Embryonic facial prominence (tissue), 1 donor: ENCODE measurements around the gene RNU6-9.

Source experiments
- DNase-seq: peaks from one replicate; pipeline ENCODE4 v3.0.0-alpha.2; 2016; ENCODE audit errors: extremely low spot score

The RNU6-9 gene

DNA sequence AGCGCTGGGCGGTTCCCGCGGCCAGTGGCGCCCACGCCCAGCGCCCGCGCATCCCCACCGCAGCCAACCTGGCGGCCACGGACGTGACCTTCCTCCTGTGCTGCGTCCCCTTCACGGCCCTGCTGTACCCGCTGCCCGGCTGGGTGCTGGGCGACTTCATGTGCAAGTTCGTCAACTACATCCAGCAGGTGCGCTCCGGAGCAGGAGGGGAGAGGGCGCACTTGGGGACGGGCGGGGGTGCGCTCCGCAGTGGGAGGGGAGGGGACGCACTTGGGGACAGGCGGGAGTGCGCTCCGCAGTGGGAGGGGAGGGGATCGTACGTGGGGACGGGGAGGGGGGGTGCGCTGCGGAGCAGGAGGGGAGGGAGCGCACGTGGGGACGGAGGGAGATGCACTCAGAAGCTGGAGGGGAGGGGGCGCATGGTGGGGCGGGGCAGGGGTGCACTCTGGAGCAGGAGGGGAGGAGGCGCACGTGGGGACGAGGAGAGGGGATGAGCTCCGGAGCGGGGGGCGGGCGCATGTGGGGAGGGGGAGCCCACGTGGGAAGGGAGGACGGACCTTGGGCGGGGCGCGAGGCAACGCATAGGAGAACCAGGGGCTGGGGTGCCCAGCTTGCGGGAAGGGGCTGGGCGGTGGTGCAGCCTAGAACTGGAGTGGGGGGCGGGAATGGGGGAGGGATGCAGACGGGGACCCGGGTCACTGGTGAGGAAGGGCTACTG lies 25.4 kb downstream of the RNU6-9 start:
- DNase-seq: no peak

DNA sequence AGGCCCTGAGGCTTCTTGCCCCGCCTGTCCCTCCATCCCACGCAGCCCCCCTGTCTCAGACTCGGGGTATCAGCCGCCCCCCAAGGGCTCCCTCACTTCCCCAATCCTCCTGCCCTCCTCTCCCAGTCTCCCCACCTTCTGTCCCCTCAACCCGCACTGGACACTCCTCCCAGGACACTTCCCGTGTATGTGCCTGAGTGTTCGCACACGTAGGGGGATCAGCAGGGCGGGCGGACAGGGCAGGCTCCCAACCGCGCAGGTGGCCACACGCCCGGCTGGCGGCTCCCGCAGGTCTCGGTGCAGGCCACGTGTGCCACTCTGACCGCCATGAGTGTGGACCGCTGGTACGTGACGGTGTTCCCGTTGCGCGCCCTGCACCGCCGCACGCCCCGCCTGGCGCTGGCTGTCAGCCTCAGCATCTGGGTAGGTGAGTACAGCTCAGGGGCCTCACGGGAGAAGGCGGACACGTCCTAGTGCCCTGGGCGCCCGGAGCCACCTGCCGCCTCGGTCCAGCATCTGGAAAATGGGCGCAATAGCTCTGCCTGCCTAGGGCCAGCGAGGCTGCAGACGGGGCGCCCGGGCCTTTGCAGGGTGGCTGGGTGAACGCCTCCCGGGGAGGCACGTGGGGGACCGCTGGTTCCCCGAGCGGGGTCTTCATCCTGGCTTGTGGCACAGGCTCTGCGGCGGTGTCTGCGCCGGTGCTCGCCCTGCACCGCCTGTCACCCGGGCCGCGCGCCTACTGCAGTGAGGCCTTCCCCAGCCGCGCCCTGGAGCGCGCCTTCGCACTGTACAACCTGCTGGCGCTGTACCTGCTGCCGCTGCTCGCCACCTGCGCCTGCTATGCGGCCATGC lies 26.1 kb downstream of the RNU6-9 start:
- no peak for DNase-seq

DNA sequence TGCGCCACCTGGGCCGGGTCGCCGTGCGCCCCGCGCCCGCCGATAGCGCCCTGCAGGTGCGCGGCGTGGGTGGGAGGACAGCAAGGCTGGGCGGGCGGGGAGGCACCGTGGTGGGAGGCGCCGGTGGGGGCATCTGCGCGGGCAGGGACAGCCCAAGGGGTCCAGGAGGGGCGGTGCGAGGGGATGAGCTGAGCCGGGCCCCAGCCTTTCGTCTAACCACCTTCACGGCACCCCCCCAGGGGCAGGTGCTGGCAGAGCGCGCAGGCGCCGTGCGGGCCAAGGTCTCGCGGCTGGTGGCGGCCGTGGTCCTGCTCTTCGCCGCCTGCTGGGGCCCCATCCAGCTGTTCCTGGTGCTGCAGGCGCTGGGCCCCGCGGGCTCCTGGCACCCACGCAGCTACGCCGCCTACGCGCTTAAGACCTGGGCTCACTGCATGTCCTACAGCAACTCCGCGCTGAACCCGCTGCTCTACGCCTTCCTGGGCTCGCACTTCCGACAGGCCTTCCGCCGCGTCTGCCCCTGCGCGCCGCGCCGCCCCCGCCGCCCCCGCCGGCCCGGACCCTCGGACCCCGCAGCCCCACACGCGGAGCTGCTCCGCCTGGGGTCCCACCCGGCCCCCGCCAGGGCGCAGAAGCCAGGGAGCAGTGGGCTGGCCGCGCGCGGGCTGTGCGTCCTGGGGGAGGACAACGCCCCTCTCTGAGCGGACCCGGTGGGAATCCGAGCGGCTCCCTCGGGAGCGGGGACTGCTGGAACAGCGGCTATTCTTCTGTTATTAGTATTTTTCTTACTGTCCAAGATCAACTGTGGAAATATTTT lies 27.0 kb downstream of the RNU6-9 start:
- DNase-seq: no peak

DNA sequence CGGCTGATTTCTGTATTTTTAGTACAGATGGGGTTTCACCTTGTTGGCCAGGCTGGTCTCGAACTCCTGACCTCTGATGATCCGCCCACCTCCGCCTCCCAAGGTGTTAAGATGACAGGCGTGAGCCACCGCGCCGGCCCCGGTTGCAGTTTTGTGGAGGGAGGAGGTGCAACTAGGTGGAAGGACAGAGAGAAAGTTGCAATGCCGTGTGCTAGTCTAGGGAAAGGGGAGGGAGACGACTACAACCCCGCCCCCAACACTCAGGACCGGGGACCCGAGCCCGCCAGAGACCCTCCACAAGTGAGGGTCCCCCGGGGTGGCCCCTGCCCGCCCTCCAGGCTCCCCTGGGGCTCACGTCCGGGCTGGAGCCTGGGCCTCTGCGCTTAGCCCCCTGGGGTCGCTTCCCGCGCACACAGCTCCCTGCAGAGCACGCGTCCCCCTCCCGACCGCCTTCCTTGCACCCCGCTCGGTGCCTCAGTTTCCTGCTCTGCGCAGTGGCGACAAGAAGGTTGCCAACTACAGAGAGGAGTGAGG lies 31.3 kb downstream of the RNU6-9 start:
- DNase-seq: no peak

DNA sequence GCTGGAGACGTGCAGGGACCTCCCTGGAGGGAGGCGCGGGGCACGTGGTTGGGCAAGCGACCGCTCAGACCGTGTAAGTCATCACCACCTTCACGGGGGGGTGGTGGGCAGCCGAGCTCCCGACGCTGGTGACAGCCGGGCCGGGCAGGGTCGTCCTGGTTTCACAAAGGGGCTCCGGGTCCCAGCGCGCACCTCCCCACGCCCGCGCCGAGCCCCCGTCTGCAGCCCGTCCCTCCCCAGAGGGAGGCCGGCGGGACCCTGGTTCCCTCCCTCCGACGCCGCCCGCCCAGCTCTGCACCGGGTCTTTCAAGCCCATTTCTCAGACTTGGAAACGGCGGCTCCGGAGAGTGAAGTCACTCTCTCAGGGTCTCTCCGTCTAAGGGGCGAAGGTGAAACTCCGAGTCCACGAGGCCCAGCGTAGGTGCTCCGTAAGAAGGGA lies 31.8 kb downstream of the RNU6-9 start:
- DNase-seq: no peak

DNA sequence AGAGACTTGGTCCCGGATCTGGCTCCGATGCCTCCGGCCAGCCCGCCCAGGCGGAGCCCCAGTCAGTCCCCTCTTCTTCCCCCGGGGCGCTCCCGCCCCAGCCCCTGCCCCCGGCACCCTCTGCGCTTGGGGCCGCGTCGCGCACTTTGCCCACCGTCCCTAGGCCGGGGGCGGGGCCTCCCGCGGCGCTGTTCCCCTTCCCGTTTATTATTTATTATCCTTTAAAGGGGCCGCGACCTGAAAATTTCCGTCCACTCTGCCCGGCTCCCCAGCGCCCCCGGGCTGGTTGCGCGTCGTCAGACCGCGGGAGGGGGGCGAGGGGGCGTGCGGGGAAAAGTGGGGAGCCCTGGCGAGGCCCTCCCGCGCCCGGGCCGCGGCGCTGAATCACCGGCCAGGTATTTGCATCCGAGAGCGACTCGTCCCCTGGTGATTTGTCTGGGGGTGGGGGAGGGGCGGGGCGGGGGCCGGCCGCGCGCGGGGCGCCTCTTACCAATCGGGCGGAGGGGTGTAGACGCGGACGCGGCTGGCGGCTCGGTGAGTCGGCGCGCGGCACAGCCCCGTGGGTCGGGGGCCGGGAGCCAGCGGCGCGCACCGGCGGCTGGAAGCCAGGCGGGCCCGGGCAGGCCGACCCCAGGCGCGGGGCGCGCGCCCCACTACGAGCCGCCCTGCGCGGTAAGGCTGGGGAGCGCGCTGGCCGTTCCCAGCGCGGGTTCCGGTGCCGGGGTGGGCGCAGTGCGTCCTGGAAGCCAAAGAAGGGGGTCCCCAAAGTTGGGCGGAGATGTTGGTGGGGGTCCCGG lies 32.4 kb downstream of the RNU6-9 start, which contains the start of gene ARID3A:
ARID3A (plus strand) TSS at position 510 of the 797 bp plus-strand sequence. CDS start 3,494 bp downstream, outside the sequence.
- DNase-seq: peak; percentile 80

DNA sequence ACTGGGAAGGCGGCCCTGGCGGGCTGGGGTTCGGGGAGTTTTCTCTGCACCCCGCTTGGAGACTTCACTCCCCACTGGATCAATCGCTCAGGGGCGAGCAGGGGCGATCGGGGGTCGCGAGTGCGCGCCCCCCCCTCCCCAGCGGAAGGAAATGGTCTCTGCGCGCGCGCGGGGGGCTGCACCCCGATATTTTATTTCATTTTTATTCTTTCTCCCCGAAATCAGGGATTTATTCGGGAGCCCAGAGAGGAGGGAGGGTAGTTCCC lies 33.0 kb downstream of the RNU6-9 start:
- DNase-seq: no peak

DNA sequence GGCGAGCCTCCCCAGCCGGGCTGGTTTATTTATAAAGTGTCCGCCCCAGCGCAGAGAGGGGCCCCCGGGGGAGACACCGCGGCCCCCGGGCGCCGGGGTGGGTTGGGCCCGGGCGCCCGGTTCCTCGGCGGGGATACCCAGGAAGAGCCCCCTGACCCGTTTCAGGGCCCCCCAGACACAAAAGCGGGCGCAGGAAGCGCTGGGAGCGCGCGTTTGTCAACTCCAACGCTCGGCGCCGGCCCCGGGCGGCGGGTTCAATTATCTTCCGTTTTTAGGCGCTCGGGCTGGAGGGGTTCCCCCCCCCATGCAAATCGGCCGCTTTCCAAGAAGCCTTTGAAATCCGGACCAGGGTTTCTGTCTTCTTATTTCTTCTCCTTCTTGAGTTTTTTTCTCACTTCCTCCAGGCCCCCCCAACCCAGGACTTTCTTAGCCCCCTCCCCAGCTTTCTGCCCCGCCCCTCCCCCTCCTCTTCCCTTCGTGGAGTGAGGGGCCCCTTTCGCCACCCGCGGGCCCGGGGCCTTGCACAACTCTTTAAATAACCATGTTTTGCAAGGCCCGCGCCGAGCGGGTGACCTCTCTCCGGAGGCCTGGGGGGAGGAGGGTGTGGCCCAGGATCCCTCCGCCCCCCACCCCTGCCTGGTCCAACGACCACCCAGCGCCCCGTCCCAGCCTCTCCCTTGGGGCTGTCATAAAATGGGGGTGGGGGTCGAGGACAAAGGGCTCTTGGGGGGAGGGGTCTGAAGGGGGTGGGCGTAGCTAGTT lies 33.5 kb downstream of the RNU6-9 start:
- DNase-seq: no peak

DNA sequence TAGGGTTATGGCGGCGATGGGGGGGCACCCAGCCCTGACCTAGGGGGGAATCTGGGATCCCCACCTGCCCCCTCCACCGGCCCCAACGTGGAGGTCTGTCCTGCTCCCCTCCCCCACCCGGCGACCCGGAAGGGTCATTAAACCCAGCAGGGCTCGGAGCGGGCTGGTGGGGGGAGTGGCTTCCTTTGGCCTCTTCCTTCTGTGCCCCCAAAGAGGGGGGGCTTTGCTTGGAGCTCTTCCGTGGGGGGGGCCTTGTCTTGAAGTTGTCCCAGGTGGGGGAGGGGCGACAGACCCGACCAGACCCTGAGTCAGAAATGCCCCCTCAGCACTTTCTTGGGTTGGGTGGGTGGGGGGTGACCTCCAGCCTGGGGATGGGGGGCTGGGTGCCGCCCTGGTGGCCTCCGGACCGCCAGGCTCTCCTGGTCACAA lies 34.1 kb downstream of the RNU6-9 start:
- DNase-seq: no peak

DNA sequence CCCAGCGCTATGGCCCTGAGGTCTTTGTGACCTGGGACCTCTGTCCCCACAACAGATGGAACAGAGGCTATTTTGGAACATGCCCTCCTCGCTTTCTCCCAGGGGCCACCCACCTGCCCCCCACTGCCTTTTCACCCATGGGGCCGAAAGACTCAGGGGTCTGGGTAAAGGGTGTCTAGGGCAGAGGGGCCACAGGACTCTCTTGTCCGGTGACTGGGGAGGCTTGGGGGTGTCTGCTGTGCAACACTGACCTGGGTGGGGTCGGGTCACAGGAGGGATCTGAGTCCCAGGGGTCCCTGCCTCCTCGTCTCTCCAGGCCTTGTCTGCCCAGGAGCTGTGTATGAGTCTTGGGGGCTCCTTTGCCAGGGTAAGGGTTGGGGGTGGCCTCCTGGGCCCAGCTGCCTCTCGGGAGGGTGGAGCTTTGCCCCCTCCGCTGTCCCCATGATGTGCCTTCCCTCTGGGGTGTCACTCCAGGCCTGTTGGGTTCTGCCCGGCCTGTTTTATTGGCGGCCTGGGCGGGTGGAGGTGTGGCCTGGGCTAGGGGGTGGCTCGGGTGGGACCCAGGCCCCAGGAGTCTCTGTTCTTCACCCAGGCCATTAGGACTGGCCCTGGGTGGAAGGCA lies 34.6 kb downstream of the RNU6-9 start:
- no peak for DNase-seq

DNA sequence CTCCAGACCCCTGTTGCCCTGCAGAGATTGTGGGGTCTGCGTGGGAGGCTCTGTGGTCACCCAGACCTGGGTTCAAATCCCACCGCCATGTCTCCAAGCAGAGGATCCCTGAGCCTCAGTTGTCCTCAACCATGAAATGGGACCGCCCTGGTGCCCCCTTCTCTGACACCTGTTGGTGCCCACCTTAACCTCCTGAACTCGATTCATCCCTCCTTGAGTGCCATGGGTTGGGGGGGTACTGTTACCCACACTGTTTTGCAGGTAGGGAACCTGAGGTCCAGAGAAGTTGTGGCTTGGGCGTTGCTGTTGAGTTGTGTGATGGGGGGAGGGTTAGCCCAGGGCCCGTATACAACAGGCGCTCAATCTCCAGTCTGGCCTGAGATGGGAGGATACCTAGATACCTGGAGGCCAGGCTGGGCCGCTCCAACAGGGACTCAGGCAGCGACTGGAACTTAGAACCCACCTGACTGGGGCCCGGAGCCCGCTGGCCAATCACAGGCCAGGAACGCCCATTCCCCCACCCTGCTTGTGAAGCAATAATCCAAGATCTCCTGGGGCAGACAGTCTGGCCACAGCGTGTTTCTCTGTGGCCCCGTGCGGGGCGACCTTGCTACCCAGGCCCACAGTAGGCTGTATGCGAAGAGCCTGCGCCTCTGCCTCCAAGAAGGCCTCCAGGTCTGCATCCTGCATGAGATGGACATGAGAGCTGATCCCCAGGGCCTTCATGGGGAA lies 35.4 kb downstream of the RNU6-9 start:
- no peak for DNase-seq

DNA sequence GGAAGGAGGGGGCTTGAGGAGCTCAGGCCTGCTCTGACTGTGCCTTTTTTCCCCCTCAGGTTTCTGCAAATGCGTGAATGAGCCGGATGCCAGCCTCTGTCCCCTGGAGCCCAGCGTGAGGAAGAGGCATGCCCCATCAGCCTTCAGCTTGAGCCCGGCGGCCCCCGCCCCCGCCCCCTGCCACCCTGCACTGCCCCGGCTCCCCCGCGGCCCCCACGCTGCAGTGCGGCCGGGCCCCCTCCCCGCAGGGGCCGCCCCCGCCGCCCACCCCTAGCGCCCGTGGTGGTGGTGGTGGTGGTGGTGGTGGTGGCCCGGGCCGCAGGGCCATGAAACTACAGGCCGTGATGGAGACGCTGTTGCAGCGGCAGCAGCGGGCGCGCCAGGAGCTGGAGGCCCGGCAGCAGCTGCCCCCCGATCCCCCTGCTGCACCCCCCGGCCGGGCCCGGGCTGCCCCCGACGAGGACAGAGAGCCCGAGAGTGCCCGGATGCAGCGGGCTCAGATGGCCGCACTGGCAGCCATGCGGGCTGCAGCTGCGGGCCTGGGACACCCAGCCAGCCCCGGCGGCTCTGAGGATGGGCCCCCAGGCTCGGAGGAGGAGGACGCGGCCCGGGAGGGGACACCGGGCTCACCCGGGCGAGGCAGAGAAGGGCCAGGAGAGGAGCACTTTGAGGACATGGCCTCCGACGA lies 36.1 kb downstream of the RNU6-9 start:
- DNase-seq: no peak

DNA sequence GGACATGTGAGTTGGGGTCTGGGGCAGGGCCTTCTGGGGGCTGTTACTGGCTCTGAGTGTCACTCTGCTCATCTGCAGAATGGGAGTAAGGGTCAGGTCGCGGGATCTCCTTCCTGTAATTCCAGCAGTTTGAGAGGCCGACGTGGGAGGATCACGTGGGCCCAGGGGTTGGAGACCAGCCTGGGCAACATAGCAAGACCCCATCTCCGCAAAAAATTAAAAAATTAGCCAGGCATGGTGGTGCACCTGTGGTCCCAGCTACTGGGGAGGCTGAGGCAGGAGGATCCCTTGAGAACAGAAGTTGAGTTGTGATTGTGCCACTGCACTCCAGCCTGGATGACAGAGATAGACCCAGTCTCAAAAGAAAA lies 36.6 kb downstream of the RNU6-9 start:
- DNase-seq: no peak

DNA sequence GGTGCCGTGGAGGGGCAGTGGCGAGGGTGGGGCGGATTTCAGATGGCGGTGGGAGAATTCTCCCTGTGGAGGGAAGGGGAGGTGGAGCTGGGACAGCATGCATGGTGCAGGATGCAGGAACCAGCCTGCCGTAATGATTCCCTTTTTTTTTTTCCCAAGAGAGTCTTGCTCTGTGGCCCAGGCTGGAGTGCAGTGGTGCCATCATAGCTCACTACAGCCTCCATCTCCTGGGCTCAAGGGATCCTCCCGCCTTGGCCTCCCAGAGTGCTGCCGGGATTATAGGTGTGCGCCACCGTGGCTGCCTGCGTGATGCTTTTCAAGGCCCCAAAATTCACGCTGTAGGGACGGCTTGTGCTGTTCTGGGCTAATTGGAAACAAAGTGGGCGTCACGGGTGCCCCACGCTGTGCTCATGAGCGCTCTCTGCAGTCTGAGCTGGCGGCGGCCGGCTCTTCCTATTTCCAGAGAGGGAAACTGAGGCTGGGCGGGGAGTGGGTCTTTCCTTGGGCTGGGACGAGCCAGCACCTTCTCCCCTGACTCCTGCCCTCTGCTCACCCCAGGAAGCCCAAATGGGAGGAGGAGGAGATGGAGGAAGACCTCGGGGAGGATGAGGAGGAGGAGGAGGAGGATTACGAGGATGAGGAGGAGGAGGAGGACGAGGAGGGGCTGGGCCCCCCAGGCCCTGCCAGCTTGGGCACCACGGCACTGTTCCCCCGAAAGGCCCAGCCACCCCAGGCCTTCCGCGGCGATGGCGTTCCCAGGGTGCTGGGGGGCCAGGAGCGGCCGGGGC lies 38.8 kb downstream of the RNU6-9 start:
- no peak for DNase-seq

DNA sequence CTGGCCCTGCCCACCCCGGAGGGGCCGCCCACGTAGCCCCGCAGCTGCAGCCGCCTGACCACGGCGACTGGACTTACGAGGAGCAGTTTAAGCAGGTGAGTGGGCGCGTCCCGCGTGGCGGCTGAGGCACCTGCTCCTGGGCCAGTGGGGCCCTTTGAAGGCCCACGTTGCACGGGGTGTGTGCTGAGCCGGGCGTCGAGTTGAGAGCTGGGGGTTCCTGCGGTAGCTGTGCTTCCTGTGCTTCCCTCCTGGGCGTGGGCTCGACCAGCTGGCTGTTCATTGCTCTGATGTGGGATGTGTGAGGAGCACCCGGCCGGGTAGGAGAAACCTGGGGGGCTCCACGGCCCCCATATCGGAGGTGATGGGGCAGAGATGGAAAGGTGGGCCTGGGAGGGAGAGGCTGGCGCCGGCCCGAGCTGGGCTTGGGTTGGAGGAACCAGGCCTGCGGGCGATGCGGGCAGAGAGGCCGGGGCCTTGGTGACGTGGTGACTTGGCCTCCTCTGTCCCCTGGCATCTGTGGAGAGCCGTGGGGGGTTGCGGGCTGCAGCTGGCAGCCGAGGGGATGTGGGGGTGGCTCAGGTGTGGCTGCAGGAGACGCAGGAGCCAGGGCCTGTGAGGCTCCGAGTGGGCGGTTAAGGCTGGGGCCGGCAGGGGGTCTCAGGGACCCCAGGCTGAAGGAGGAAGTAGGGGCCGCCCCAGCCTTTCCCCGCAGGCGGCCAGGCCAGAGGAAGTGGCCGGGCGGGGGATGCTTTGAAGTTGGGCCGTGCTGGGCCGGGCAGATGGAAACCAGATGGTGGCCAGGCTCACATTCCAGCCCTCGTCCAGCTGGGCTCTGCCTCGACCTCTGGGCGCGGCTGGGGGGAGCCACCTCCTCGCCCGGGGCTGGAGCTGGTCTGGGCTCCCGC lies 39.6 kb downstream of the RNU6-9 start:
- DNase-seq: no peak

DNA sequence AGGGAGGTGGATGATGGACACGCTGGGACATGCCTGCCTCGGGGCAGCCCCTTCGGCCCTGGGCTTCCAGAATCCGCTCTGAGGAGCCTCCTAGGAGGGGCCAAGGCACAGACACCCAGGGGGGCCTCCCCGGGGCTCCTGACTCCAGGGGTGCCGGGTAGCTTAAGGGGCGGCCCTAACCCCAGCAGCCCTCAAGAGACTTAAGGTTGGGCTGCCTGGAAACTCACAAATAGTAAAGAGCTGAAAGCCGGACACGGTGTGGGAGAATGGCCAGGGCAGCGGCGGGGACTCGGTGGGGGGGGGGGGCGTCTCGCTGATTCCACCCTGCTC lies 40.2 kb downstream of the RNU6-9 start:
- no peak for DNase-seq

DNA sequence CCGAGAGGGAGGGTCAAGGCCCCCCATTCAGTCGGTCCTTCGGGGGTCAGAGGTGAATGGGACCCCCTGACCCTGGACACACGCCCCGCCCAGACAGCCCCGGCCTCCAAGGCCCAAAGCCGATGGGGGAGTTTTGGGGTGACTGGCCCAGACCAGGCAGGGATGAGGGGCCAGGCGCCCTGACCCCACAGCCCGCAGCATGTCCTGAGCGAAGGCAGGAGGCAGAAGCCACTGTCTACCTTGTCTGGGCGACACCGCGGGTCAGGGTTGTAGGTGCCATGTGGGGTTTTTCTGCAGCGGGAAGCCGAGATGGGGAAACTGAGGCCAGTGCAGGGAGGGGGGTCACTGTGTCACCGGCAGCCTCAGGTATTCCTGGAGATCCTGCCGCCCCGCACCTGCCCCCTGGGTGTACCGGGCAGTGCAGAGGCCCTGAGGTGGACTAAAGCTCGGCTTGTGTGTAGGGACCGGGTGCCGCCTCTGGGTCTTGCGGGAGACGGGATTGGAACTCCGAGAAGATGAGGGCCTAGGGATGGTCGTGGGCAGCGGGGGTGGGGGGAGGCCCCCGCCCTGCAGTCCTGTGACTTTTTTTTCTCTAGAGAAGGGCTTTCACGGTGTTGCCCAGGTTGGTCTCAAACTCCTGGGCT lies 41.0 kb downstream of the RNU6-9 start:
- no peak for DNase-seq
